ENCODE data around the gene SLC52A1.
"Not testable (repeated sequence)": the region's sequence is repeated elsewhere in the genome, so short reads cannot be mapped to it uniquely, and the experiment has no call there.

SLC52A1 gene

GRCh38 chr17:5035315-5035714, at the start of gene SLC52A1:
Gene SLC52A1, minus strand, starts transcription at chr17:5035426. Its CDS starts 820 bp downstream, at chr17:5034606.
- DNase-seq: no peak

GRCh38 chr17:5080591-5080990, 45.4 kb upstream of the SLC52A1 start:
- DNase-seq: no peak

- no peak for DNase-seq
These were observed 43.1 kb upstream of the SLC52A1 start, which contains the start of gene ZFP3 for GRCh38 chr17:5078106-5079028. Gene ZFP3, plus strand, starts transcription at chr17:5078467. Its CDS starts 13,038 bp downstream, at chr17:5091505.

GRCh38 chr17:5077781-5078105, 42.5 kb upstream of the SLC52A1 start:
- DNase-seq: no peak

- DNase-seq: not testable (repeated sequence)
These were observed 42.0 kb upstream of the SLC52A1 start for GRCh38 chr17:5077275-5077674.

GRCh38 chr17:5075472-5075871, 40.2 kb upstream of the SLC52A1 start:
- DNase-seq: not testable (repeated sequence)

- DNase-seq: no peak
These were observed 34.5 kb upstream of the SLC52A1 start for GRCh38 chr17:5069724-5070123.

- DNase-seq: no peak
These were observed 33.0 kb upstream of the SLC52A1 start for GRCh38 chr17:5068236-5068635.

GRCh38 chr17:5065227-5065744, 30.1 kb upstream of the SLC52A1 start:
- no peak for DNase-seq

GRCh38 chr17:5055543-5055942, 20.3 kb upstream of the SLC52A1 start:
- DNase-seq: no peak

GRCh38 chr17:5050278-5050677, 15.1 kb upstream of the SLC52A1 start:
- no peak for DNase-seq

GRCh38 chr17:5049314-5049841, 14.2 kb upstream of the SLC52A1 start:
- no peak for DNase-seq

- no peak for DNase-seq
These were observed 12.2 kb upstream of the SLC52A1 start for GRCh38 chr17:5047446-5047845.

- no peak for DNase-seq
These were observed 10.3 kb upstream of the SLC52A1 start for GRCh38 chr17:5045496-5045895.

- no peak for DNase-seq
These were observed 9.4 kb upstream of the SLC52A1 start for GRCh38 chr17:5044630-5045029.

- no peak for DNase-seq
These were observed 8.3 kb upstream of the SLC52A1 start for GRCh38 chr17:5043524-5043923.

- no peak for DNase-seq
These were observed 7.2 kb upstream of the SLC52A1 start for GRCh38 chr17:5042157-5043022.

GRCh38 chr17:5034651-5035050, 575 bp downstream of the SLC52A1 start:
- DNase-seq: no peak

- no peak for DNase-seq
These were observed 1.2 kb downstream of the SLC52A1 start for GRCh38 chr17:5034063-5034462.

GRCh38 chr17:5033352-5034015, 1.7 kb downstream of the SLC52A1 start:
- DNase-seq: no peak

GRCh38 chr17:5032865-5033264, 2.4 kb downstream of the SLC52A1 start:
- no peak for DNase-seq

GRCh38 chr17:5031365-5032082, 3.7 kb downstream of the SLC52A1 start:
- no peak for DNase-seq
